Mucosa of rectum (tissue), 2 donors: ENCODE data around the gene KCNJ9.

Experiments
- H3K27ac ChIP-seq, 2 donors: one replicate each; pipeline ENCODE4 v1.7.0; 2013; ENCODE audit warnings: inconsistent platforms in 2 of 2, low read depth in 2 of 2, low read length in 2 of 2
- H3K27me3 ChIP-seq, 2 donors: one replicate each; pipeline ENCODE4 v1.7.0; 2013; ENCODE audit warnings: low read length in 2 of 2; ENCODE audit not compliant: control insufficient read depth in 2 of 2, insufficient read depth in 2 of 2
- H3K36me3 ChIP-seq, 2 donors: one replicate each; pipeline ENCODE4 v1.7.0; 2013; ENCODE audit warnings: low read length in 2 of 2; ENCODE audit not compliant: control insufficient read depth in 2 of 2, insufficient read depth in 2 of 2
- H3K4me1 ChIP-seq, 2 donors: one replicate each; pipeline ENCODE4 v1.7.0; 2013; ENCODE audit warnings: low read length in 2 of 2, mild to moderate bottlenecking in 1 of 2; ENCODE audit not compliant: control insufficient read depth in 2 of 2, insufficient read depth in 2 of 2
- H3K4me3 ChIP-seq, 2 donors: one replicate each; pipeline ENCODE4 v1.7.0; 2013; ENCODE audit warnings: low read length in 2 of 2
- H3K9ac ChIP-seq, 2 donors: one replicate each; pipeline ENCODE4 v1.7.0; 2013; ENCODE audit warnings: low read length in 2 of 2, low read depth in 1 of 2, mild to moderate bottlenecking in 1 of 2
- H3K9me3 ChIP-seq, 2 donors: one replicate each; pipeline ENCODE4 v1.7.0; 2013; ENCODE audit warnings: low read length in 2 of 2; ENCODE audit not compliant: control insufficient read depth in 2 of 2
- donor health status: healthy.
- donor health status: Normal muscosa, but diverticular disease.

KCNJ9 gene

GRCh38 chr1:160077486-160077885, 3.9 kb upstream of the KCNJ9 start:
- H3K27me3 ChIP-seq: peaks cover 21 to 23% of the 10 kb centered on the region in 2 donors
- no peaks in the 10 kb centered on the region for H3K9me3 ChIP-seq
- H3K4me3 ChIP-seq: no peak overlapping the region
- no peak overlapping the region for H3K9ac ChIP-seq
- no peaks in the 10 kb centered on the region for H3K4me1 ChIP-seq
- H3K27ac ChIP-seq: no peak overlapping the region
- H3K36me3 ChIP-seq: no peaks in the 10 kb centered on the region

- no peak overlapping the region for H3K27ac ChIP-seq
- peaks cover 27 to 33% of the 10 kb centered on the region in 2 donors for H3K27me3 ChIP-seq
- H3K4me1 ChIP-seq: no peaks in the 10 kb centered on the region
- H3K4me3 ChIP-seq: no peak overlapping the region
- no peaks in the 10 kb centered on the region for H3K36me3 ChIP-seq
- no peaks in the 10 kb centered on the region for H3K9me3 ChIP-seq
- H3K9ac ChIP-seq: no peak overlapping the region
Measured at GRCh38 chr1:160078512-160079195, 2.7 kb upstream of the KCNJ9 start.

GRCh38 chr1:160079448-160079847, 1.9 kb upstream of the KCNJ9 start:
- Histone ChIP-seq H3K4me3 (no peak overlapping the region), H3K36me3 (no peaks in the 10 kb centered on the region), H3K27ac (no peak overlapping the region), H3K9ac (no peak overlapping the region), H3K9me3 (no peaks in the 10 kb centered on the region), H3K27me3 (peaks cover 27 to 36% of the 10 kb centered on the region in 2 donors), H3K4me1 (peaks cover 0 to 4% of the 10 kb centered on the region in 2 donors)

DNA sequence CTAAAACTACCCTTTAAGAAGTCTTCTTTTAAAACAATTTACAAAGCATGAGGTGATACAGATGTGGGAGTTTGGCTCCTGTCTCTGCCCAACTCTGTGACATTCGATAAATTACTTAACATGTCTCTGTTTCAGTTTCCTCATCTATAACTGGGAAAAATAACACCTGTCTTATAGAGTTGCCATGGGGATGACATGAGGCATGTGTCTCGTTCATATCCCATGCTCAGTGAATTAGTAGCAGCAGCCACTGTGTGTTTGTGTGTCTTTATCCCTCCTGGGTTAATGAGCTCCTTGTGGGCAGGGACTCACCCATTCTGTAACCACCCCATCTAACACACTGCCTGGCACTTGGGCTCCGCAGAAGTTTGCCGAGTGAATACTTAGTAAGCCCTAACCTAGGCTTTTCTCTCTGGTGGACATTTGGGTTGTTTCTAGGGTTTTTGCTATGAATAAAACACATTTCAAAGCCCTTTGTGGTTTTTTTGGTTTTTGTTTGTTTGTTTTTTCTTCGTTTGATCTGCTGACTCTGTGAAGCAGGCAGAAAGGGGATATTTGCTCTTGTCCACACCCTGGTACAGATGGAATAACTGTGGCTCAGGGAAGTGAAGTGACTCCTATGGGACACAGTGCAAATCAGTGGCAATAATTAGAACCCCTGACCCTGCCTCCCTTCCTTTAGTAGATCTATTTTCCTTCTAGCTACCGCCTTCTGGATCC, 797 bp upstream of the KCNJ9 start:
- no peak overlapping the region for H3K9ac ChIP-seq
- H3K27me3 ChIP-seq: peaks cover 27 to 36% of the 10 kb centered on the region in 2 donors
- H3K4me3 ChIP-seq: no peak overlapping the region
- H3K27ac ChIP-seq: no peak overlapping the region
- no peaks in the 10 kb centered on the region for H3K9me3 ChIP-seq
- peaks cover 0 to 4% of the 10 kb centered on the region in 2 donors for H3K4me1 ChIP-seq
- H3K36me3 ChIP-seq: no peaks in the 10 kb centered on the region

GRCh38 chr1:160082487-160082886, 1.1 kb downstream of the KCNJ9 start:
- no peaks in the 10 kb centered on the region for H3K36me3 ChIP-seq
- no peak overlapping the region for H3K4me3 ChIP-seq
- peaks cover 0 to 4% of the 10 kb centered on the region in 2 donors for H3K4me1 ChIP-seq
- H3K27me3 ChIP-seq: peaks cover 27 to 36% of the 10 kb centered on the region in 2 donors
- no peak overlapping the region for H3K27ac ChIP-seq
- H3K9ac ChIP-seq: no peak overlapping the region
- no peaks in the 10 kb centered on the region for H3K9me3 ChIP-seq

DNA sequence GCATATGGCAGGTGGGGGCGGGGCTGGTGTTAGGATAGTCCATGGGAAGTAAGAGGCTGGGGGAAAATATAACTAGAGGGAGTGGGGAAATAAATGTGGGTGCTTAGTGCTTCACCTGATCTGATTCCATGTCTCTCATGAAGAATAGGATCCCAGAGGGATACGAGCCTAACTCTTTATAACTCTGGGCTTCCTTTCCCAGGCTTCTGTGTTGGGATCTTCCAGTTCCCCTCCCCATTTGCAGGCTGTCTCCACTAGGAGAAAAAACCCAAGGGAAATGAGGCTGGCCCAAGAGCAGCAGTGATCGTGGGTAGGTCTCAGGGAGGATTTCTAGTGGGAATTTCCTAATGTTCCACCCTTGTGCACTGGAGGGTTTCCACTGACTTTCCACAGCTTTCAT, 1.6 kb downstream of the KCNJ9 start:
- peaks cover 0 to 4% of the 10 kb centered on the region in 2 donors for H3K4me1 ChIP-seq
- H3K27ac ChIP-seq: no peak overlapping the region
- H3K27me3 ChIP-seq: peaks cover 27 to 36% of the 10 kb centered on the region in 2 donors
- no peak overlapping the region for H3K9ac ChIP-seq
- no peaks in the 10 kb centered on the region for H3K36me3 ChIP-seq
- no peaks in the 10 kb centered on the region for H3K9me3 ChIP-seq
- H3K4me3 ChIP-seq: no peak overlapping the region

- peak overlapping the region; percentile 55 to 62 for H3K4me3 ChIP-seq
- peaks cover 27 to 36% of the 10 kb centered on the region in 2 donors for H3K27me3 ChIP-seq
- H3K9ac ChIP-seq: peak overlapping the region in 1 of 2 donors; percentile 45
- H3K36me3 ChIP-seq: no peaks in the 10 kb centered on the region
- no peak overlapping the region for H3K27ac ChIP-seq
- H3K4me1 ChIP-seq: peaks cover 0 to 4% of the 10 kb centered on the region in 2 donors
- H3K9me3 ChIP-seq: no peaks in the 10 kb centered on the region
Measured at GRCh38 chr1:160083968-160084770, 2.8 kb downstream of the KCNJ9 start.

GRCh38 chr1:160084771-160085321, 3.5 kb downstream of the KCNJ9 start:
- Histone ChIP-seq H3K27me3 (peaks cover 23 to 30% of the 10 kb centered on the region in 2 donors), H3K4me3 (no peak overlapping the region), H3K4me1 (peaks cover 0 to 4% of the 10 kb centered on the region in 2 donors), H3K9ac (no peak overlapping the region), H3K36me3 (no peaks in the 10 kb centered on the region), H3K27ac (no peak overlapping the region), H3K9me3 (no peaks in the 10 kb centered on the region)

DNA sequence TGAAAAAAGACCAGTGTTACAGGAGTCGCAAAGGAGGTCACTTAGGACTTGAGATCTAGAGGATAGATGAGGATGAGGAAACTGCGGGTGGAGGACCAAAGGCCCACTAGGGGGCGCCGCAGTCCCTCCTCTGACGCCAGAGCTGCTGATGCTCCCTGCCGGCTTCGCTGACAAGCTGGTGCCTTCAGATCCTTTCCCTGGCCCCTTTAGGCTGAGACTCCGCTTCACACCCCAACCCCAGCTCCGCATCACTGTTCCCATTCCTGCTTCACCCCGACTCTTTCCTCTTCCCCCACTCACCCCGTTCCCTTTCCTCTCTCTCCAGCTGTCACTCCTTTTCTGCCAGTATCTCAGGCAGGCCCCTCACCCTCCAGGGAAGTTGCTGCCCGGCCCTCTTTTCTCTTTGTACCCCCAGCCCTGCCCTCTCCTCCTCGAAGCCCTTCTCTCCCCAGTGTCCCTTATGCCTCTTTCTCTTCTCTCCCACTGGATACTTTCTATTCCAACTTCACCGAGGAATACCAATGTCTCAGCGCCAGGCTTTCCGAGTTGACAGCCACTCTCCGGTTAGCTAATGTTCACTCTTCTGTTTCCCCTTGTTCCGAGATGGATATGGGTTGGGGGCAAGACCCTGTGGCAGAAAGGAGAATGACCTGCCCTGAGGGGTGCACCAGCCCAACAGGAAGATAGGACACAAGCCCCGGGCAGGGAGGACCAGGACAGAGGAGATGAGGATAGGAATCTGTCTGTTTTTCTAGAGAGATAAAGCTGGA, 4.5 kb downstream of the KCNJ9 start:
- Histone ChIP-seq H3K27ac (peak overlapping the region in 1 of 2 donors; percentile 28), H3K36me3 (peaks cover 6 to 7% of the 10 kb centered on the region in 2 donors), H3K4me1 (peaks cover 0 to 4% of the 10 kb centered on the region in 2 donors), H3K9ac (no peak overlapping the region), H3K4me3 (no peak overlapping the region), H3K9me3 (no peaks in the 10 kb centered on the region), H3K27me3 (peaks cover 13 to 23% of the 10 kb centered on the region in 2 donors)
